ENCODE data around the gene EPS8L1.

The EPS8L1 gene

GRCh38 chr19:55111238-55111831 lies 35.7 kb downstream of the EPS8L1 start:
- Histone ChIP-seq H3K36me3 (ENCODE audit: insufficient read depth, low read length) (no peaks in the 10 kb centered on the region), H2AFZ (ENCODE audit: low read length, unreplicated experiment) (no peak overlapping the region), H3K4me3 (ENCODE audit: low read depth, low read length) (no peak overlapping the region), H3K79me2 (ENCODE audit: control insufficient read depth, insufficient read depth, low read length, unreplicated experiment) (peaks cover 48% of the 10 kb centered on the region), H3K27ac (ENCODE audit: low read depth, low read length) (no peak overlapping the region), H3K27me3 (ENCODE audit: insufficient read depth, low read length) (no peaks in the 10 kb centered on the region), H3K4me1 (ENCODE audit: control insufficient read depth, insufficient read depth, low read length, unreplicated experiment) (peaks cover 16% of the 10 kb centered on the region)

DNA sequence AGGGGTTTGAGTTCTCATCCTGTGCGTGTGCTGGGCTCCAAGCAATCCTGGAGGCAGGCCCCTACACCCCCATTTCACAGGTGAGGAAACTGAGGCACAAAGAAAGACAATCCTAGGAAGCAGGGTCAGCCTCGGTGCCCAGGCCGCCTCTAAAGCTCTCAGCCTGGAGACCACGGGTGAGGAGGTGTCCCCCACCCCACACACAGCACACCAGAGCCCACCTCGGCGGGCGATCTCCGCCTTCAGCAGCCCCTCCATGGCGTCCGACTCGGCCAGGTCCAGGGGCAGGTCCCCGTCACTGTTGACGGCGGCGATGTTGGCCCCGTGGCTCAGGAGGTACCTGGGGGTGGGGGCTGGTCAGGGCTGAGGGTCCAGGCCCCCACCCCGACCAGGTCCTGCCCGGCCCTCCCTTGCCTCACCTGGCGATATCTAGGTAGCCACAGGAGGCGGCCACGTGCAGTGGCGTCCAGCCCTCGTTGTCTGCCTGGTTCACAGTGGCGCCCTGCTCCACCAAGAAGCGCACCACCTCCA lies 36.6 kb downstream of the EPS8L1 start:
- H3K79me2 ChIP-seq (ENCODE audit: control insufficient read depth, insufficient read depth, low read length, unreplicated experiment): peaks cover 52% of the 10 kb centered on the region

GRCh38 chr19:55112777-55113569 lies 37.3 kb downstream of the EPS8L1 start:
- no peak overlapping the region for H2AFZ ChIP-seq (ENCODE audit: low read length, unreplicated experiment)
- H3K27me3 ChIP-seq (ENCODE audit: insufficient read depth, low read length): no peaks in the 10 kb centered on the region
- H3K36me3 ChIP-seq (ENCODE audit: insufficient read depth, low read length): no peaks in the 10 kb centered on the region
- peaks cover 16% of the 10 kb centered on the region for H3K4me1 ChIP-seq (ENCODE audit: control insufficient read depth, insufficient read depth, low read length, unreplicated experiment)
- H3K27ac ChIP-seq (ENCODE audit: low read depth, low read length): peak overlapping the region; percentile 48; the same call in 1 of the 2 replicates
- H3K79me2 ChIP-seq (ENCODE audit: control insufficient read depth, insufficient read depth, low read length, unreplicated experiment): peaks cover 52% of the 10 kb centered on the region
- no peak overlapping the region for H3K4me3 ChIP-seq (ENCODE audit: low read depth, low read length)

More for the DNA sequence above, 36.6 kb downstream of the EPS8L1 start:
- H3K27me3 ChIP-seq (ENCODE audit: insufficient read depth, low read length): no peaks in the 10 kb centered on the region
- no peaks in the 10 kb centered on the region for H3K36me3 ChIP-seq (ENCODE audit: insufficient read depth, low read length)
- H3K4me3 ChIP-seq (ENCODE audit: low read depth, low read length): no peak overlapping the region
- no peak overlapping the region for H2AFZ ChIP-seq (ENCODE audit: low read length, unreplicated experiment)
- H3K4me1 ChIP-seq (ENCODE audit: control insufficient read depth, insufficient read depth, low read length, unreplicated experiment): peaks cover 16% of the 10 kb centered on the region
- no peak overlapping the region for H3K27ac ChIP-seq (ENCODE audit: low read depth, low read length)

GRCh38 chr19:55113570-55114039 lies 37.9 kb downstream of the EPS8L1 start:
- H2AFZ ChIP-seq (ENCODE audit: low read length, unreplicated experiment): no peak overlapping the region
- H3K4me1 ChIP-seq (ENCODE audit: control insufficient read depth, insufficient read depth, low read length, unreplicated experiment): peaks cover 16% of the 10 kb centered on the region
- H3K36me3 ChIP-seq (ENCODE audit: insufficient read depth, low read length): no peaks in the 10 kb centered on the region
- no peaks in the 10 kb centered on the region for H3K27me3 ChIP-seq (ENCODE audit: insufficient read depth, low read length)
- no peak overlapping the region for H3K4me3 ChIP-seq (ENCODE audit: low read depth, low read length)
- peaks cover 52% of the 10 kb centered on the region for H3K79me2 ChIP-seq (ENCODE audit: control insufficient read depth, insufficient read depth, low read length, unreplicated experiment)
- peak overlapping the region; percentile 48; the same call in 1 of the 2 replicates for H3K27ac ChIP-seq (ENCODE audit: low read depth, low read length)

DNA sequence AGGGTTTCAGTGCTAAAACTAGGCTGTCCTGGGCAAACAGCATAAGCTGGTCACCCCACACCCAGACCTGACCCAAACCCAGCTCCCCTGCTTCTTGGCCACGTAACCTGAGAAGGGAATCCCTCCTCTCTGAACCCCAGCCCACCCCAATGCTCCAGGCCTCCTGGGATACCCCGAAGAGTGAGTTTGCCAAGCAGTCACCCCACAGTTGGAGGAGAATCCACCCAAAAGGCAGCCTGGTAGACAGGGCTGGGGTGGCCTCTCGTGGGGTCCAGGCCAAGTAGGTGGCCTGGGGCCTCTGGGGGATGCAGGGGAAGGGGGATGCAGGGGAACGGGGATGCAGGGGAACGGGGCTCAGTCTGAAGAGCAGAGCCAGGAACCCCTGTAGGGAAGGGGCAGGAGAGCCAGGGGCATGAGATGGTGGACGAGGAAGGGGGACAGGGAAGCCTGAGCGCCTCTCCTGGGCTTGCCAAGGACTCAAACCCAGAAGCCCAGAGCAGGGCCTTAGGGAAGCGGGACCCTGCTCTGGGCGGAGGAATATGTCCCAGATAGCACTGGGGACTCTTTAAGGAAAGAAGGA lies 39.0 kb downstream of the EPS8L1 start:
- no peak overlapping the region for H2AFZ ChIP-seq (ENCODE audit: low read length, unreplicated experiment)

DNA sequence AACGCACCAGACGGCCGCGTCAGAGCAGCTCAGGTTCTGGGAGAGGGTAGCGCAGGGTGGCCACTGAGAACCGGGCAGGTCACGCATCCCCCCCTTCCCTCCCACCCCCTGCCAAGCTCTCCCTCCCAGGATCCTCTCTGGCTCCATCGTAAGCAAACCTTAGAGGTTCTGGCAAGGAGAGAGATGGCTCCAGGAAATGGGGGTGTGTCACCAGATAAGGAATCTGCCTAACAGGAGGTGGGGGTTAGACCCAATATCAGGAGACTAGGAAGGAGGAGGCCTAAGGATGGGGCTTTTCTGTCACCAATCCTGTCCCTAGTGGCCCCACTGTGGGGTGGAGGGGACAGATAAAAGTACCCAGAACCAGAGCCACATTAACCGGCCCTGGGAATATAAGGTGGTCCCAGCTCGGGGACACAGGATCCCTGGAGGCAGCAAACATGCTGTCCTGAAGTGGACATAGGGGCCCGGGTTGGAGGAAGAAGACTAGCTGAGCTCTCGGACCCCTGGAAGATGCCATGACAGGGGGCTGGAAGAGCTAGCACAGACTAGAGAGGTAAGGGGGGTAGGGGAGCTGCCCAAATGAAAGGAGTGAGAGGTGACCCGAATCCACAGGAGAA lies 39.9 kb downstream of the EPS8L1 start:
- H3K79me2 ChIP-seq (ENCODE audit: control insufficient read depth, insufficient read depth, low read length, unreplicated experiment): peaks cover 52% of the 10 kb centered on the region
- peaks cover 16% of the 10 kb centered on the region for H3K4me1 ChIP-seq (ENCODE audit: control insufficient read depth, insufficient read depth, low read length, unreplicated experiment)
- no peaks in the 10 kb centered on the region for H3K27me3 ChIP-seq (ENCODE audit: insufficient read depth, low read length)
- H3K36me3 ChIP-seq (ENCODE audit: insufficient read depth, low read length): no peaks in the 10 kb centered on the region
- H3K4me3 ChIP-seq (ENCODE audit: low read depth, low read length): peak overlapping the region; percentile 84
- H3K27ac ChIP-seq (ENCODE audit: low read depth, low read length): peak overlapping the region; percentile 37; the same call in 1 of the 2 replicates
- no peak overlapping the region for H2AFZ ChIP-seq (ENCODE audit: low read length, unreplicated experiment)

More for the DNA sequence above, 39.0 kb downstream of the EPS8L1 start:
- peaks cover 52% of the 10 kb centered on the region for H3K79me2 ChIP-seq (ENCODE audit: control insufficient read depth, insufficient read depth, low read length, unreplicated experiment)
- no peaks in the 10 kb centered on the region for H3K27me3 ChIP-seq (ENCODE audit: insufficient read depth, low read length)
- H3K27ac ChIP-seq (ENCODE audit: low read depth, low read length): peak overlapping the region; percentile 29; the same call in 1 of the 2 replicates
- H3K36me3 ChIP-seq (ENCODE audit: insufficient read depth, low read length): no peaks in the 10 kb centered on the region
- peaks cover 16% of the 10 kb centered on the region for H3K4me1 ChIP-seq (ENCODE audit: control insufficient read depth, insufficient read depth, low read length, unreplicated experiment)
- H3K4me3 ChIP-seq (ENCODE audit: low read depth, low read length): no peak overlapping the region

DNA sequence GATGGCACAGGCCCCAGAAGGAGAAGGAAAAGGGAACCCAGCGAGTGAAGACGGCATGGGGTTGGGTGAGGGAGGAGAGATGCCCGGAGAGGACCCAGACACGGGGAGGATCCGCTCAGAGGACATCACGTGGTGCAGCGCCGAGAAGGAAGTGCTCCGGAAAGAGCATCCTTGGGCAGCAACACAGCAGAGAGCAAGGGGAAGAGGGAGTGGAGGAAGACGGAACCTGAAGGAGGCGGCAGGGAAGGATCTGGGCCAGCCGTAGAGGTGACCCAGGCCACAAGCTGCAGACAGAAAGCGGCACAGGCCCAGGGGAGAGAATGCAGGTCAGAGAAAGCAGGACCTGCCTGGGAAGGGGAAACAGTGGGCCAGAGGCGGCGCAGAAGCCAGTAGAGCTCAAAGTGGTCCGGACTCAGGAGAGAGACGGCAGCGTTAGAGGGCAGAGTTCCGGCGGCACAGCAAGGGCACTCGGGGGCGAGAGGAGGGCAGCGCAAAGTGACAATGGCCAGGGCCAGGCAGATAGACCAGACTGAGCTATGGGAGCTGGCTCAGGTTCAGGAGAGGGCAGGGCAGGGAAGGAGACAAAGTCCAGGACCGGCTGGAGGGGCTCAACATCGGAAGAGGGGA lies 40.7 kb downstream of the EPS8L1 start:
- H3K4me1 ChIP-seq (ENCODE audit: control insufficient read depth, insufficient read depth, low read length, unreplicated experiment): peaks cover 16% of the 10 kb centered on the region
- H3K27ac ChIP-seq (ENCODE audit: low read depth, low read length): peak overlapping the region; percentile 43; the same call in 1 of the 2 replicates
- H3K27me3 ChIP-seq (ENCODE audit: insufficient read depth, low read length): no peaks in the 10 kb centered on the region
- peaks cover 52% of the 10 kb centered on the region for H3K79me2 ChIP-seq (ENCODE audit: control insufficient read depth, insufficient read depth, low read length, unreplicated experiment)
- peak overlapping the region; percentile 84 for H3K4me3 ChIP-seq (ENCODE audit: low read depth, low read length)
- H2AFZ ChIP-seq (ENCODE audit: low read length, unreplicated experiment): no peak overlapping the region
- H3K36me3 ChIP-seq (ENCODE audit: insufficient read depth, low read length): no peaks in the 10 kb centered on the region

DNA sequence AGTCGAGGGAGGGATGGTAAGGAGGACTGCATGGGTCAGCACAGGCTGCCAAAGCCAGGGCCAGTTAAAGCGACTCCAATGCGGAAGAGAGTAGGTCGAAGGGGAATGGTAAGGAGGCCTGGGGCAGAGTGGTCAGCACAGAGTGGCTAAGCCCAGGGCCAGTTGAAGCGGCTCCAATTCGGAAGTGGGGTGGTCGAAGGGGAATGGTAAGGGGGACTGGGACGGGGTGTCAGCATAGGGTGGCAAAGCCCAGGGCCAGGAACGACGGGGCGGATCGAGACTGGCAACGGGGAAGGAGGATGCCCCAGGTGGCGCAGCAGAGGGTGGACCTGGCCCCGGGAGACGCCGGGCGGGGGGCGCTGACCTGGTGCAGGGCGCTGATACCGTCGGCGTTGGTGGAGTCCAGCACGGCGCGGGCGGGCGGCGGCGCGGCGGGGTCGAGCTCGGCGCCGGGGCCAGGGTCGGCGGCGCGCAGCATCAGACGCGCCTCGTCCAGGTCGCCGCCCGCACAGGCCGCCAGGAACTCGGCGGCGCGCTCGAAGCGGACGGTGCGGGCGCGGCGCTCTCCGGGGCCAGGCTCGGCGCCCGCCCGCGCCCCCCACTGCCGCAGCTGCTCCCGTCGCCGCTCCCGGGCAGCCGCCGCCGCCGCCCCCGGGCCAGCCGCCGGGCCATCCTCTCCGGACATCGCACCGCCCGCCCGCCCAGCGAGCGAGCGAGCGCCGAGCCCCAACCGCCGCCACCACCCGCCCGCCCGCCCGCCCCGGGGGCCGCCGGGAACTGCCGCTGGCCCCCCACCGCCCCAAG lies 41.4 kb downstream of the EPS8L1 start, which contains the start of gene PPP1R12C:
PPP1R12C (minus strand) TSS at position 779 of the 804 bp plus-strand sequence; CDS start at position 685, 94 bp downstream.
- H3K27me3 ChIP-seq (ENCODE audit: insufficient read depth, low read length): no peaks in the 10 kb centered on the region
- peaks cover 52% of the 10 kb centered on the region for H3K79me2 ChIP-seq (ENCODE audit: control insufficient read depth, insufficient read depth, low read length, unreplicated experiment)
- no peaks in the 10 kb centered on the region for H3K36me3 ChIP-seq (ENCODE audit: insufficient read depth, low read length)
- peak within 1 kb of the TSS; percentile 43; the same call in 1 of the 2 replicates for H3K27ac ChIP-seq (ENCODE audit: low read depth, low read length)
- peak within 1 kb of the TSS; percentile 79 for H2AFZ ChIP-seq (ENCODE audit: low read length, unreplicated experiment)
- H3K4me1 ChIP-seq (ENCODE audit: control insufficient read depth, insufficient read depth, low read length, unreplicated experiment): peaks cover 16% of the 10 kb centered on the region
- peak within 1 kb of the TSS; percentile 84 for H3K4me3 ChIP-seq (ENCODE audit: low read depth, low read length)

- peak overlapping the region; percentile 39; the same call in 1 of the 2 replicates for H3K27ac ChIP-seq (ENCODE audit: low read depth, low read length)
- peak overlapping the region; percentile 77 for H3K4me3 ChIP-seq (ENCODE audit: low read depth, low read length)
- peaks cover 44% of the 10 kb centered on the region for H3K79me2 ChIP-seq (ENCODE audit: control insufficient read depth, insufficient read depth, low read length, unreplicated experiment)
Measured at GRCh38 chr19:55117663-55118391, 42.2 kb downstream of the EPS8L1 start.

More at GRCh38 chr19:55117663-55118391, 42.2 kb downstream of the EPS8L1 start:
- Histone ChIP-seq H3K27me3 (ENCODE audit: insufficient read depth, low read length) (no peaks in the 10 kb centered on the region), H2AFZ (ENCODE audit: low read length, unreplicated experiment) (peak overlapping the region; percentile 79), H3K4me1 (ENCODE audit: control insufficient read depth, insufficient read depth, low read length, unreplicated experiment) (peaks cover 16% of the 10 kb centered on the region), H3K36me3 (ENCODE audit: insufficient read depth, low read length) (no peaks in the 10 kb centered on the region)
